KMS-11 (cell line): ENCODE data around the gene DYNC1LI1.

Source experiments
- H2AFZ ChIP-seq: fragments of 200-600 bp; sonication (generic); 2 replicates; pipeline ENCODE4 v1.6.1; 2016; ENCODE audit warnings: antibody characterized with exemption, mixed run types, low read depth
- H3K27ac ChIP-seq: fragments of 200-600 bp; sonication (generic); 2 replicates; pipeline ENCODE4 v1.6.1; 2016; ENCODE audit warnings: mild to moderate bottlenecking, mixed run types
- H3K27me3 ChIP-seq: fragments of 200-600 bp; sonication (generic); 2 replicates; pipeline ENCODE4 v1.6.1; 2017; ENCODE audit warnings: mild to moderate bottlenecking, low read depth, mixed run types, moderate library complexity; ENCODE audit not compliant: insufficient read depth
- H3K36me3 ChIP-seq: fragments of 200-600 bp; sonication (generic); 2 replicates; pipeline ENCODE4 v1.6.1; 2017; ENCODE audit warnings: mild to moderate bottlenecking, mixed run types; ENCODE audit not compliant: insufficient read depth
- H3K4me1 ChIP-seq: fragments of 200-600 bp; sonication (generic); 2 replicates; pipeline ENCODE4 v1.6.1; 2016; ENCODE audit warnings: mild to moderate bottlenecking, low read depth, mixed run types; ENCODE audit not compliant: poor library complexity, severe bottlenecking
- H3K4me2 ChIP-seq: fragments of 200-600 bp; sonication (generic); 2 replicates; pipeline ENCODE4 v1.7.0; 2016; ENCODE audit warnings: mild to moderate bottlenecking, mixed run types
- H3K4me3 ChIP-seq: fragments of 200-600 bp; sonication (generic); IDR thresholded peaks from 2 replicates; pipeline ENCODE4 v1.6.1; 2017; ENCODE audit warnings: low read depth, low read length, mixed read lengths; ENCODE audit not compliant: insufficient read depth
- H3K79me2 ChIP-seq: fragments of 200-600 bp; sonication (generic); 2 replicates; pipeline ENCODE4 v1.6.1; 2016; ENCODE audit warnings: low read depth, mixed run types; ENCODE audit not compliant: insufficient read depth
- H3K9ac ChIP-seq: fragments of 200-600 bp; sonication (generic); 2 replicates; pipeline ENCODE4 v1.6.1; 2016; ENCODE audit warnings: mild to moderate bottlenecking, mixed run types
- H4K20me1 ChIP-seq: fragments of 200-600 bp; sonication (generic); 2 replicates; pipeline ENCODE4 v1.6.1; 2016; ENCODE audit warnings: mild to moderate bottlenecking, mixed run types; ENCODE audit not compliant: insufficient read depth
- TF ChIP-seq, protein P1 (sequence below): fragments of 200-600 bp; sonication (generic); conservative IDR thresholded peaks from 2 replicates; pipeline ENCODE4 v1.6.1; 2017; ENCODE audit warnings: low read depth, mild to moderate bottlenecking, antibody characterized with exemption, low read length, moderate library complexity, mixed read lengths

Gene DYNC1LI1

GRCh38 chr3:32500231-32500630 is 70.4 kb downstream of the DYNC1LI1 start:
- H3K27ac ChIP-seq = no peak overlapping the region
- TF ChIP-seq, protein P1, sequence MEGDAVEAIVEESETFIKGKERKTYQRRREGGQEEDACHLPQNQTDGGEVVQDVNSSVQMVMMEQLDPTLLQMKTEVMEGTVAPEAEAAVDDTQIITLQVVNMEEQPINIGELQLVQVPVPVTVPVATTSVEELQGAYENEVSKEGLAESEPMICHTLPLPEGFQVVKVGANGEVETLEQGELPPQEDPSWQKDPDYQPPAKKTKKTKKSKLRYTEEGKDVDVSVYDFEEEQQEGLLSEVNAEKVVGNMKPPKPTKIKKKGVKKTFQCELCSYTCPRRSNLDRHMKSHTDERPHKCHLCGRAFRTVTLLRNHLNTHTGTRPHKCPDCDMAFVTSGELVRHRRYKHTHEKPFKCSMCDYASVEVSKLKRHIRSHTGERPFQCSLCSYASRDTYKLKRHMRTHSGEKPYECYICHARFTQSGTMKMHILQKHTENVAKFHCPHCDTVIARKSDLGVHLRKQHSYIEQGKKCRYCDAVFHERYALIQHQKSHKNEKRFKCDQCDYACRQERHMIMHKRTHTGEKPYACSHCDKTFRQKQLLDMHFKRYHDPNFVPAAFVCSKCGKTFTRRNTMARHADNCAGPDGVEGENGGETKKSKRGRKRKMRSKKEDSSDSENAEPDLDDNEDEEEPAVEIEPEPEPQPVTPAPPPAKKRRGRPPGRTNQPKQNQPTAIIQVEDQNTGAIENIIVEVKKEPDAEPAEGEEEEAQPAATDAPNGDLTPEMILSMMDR = no peak
- no peak overlapping the region for H3K4me2 ChIP-seq
- H4K20me1 ChIP-seq = no peaks in the 10 kb centered on the region
- H3K27me3 ChIP-seq = no peaks in the 10 kb centered on the region
- no peak overlapping the region for H3K9ac ChIP-seq
- H3K36me3 ChIP-seq = no peaks in the 10 kb centered on the region
- H3K79me2 ChIP-seq = peaks cover 24% of the 10 kb centered on the region; the same call in 1 of the 2 replicates
- no peak overlapping the region for H2AFZ ChIP-seq
- H3K4me3 ChIP-seq = no peak overlapping the region
- H3K4me1 ChIP-seq = peaks cover 24% of the 10 kb centered on the region

- Histone ChIP-seq H3K27ac (no peak overlapping the region), H3K36me3 (no peaks in the 10 kb centered on the region), H3K4me3 (no peak overlapping the region), H3K79me2 (peaks cover 24% of the 10 kb centered on the region; the same call in 1 of the 2 replicates), H3K27me3 (no peaks in the 10 kb centered on the region), H3K4me2 (no peak overlapping the region), H2AFZ (no peak overlapping the region), H3K9ac (no peak overlapping the region), H3K4me1 (peaks cover 30% of the 10 kb centered on the region), H4K20me1 (no peaks in the 10 kb centered on the region)
- TF ChIP-seq, protein P1 = no peak
Observed at GRCh38 chr3:32499585-32499984, 71.1 kb downstream of the DYNC1LI1 start.

- Histone ChIP-seq H2AFZ (no peak overlapping the region), H3K9ac (no peak overlapping the region), H3K36me3 (no peaks in the 10 kb centered on the region), H3K27me3 (no peaks in the 10 kb centered on the region), H3K4me3 (no peak overlapping the region), H4K20me1 (no peaks in the 10 kb centered on the region), H3K79me2 (peaks cover 24% of the 10 kb centered on the region; the same call in 1 of the 2 replicates), H3K27ac (no peak overlapping the region), H3K4me1 (peaks cover 36% of the 10 kb centered on the region), H3K4me2 (no peak overlapping the region)
- TF ChIP-seq, protein P1 = no peak
Observed at GRCh38 chr3:32498992-32499391, 71.7 kb downstream of the DYNC1LI1 start.

DNA sequence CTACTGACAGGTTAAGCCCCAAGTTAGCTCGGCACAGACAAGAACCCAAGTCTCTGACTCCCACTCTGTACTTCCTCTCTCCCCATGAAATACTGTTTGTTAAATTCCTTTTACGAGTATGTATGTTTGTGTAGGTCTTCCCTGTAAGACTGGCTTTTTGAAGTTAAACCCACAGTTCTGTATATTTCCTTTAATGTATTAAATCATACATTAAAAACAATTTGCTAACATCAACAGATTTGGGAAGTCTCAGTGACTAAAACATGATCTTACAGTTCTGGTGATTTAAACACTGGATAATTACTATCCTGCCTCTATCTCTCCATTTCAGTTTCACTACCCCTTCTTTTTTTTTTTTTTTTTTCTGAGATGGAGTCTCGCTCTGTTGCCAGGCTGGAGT is 72.4 kb downstream of the DYNC1LI1 start:
- Histone ChIP-seq H3K27me3 (no peaks in the 10 kb centered on the region), H3K9ac (no peak overlapping the region), H3K79me2 (peaks cover 24% of the 10 kb centered on the region; the same call in 1 of the 2 replicates), H3K4me1 (peaks cover 42% of the 10 kb centered on the region), H3K4me2 (no peak overlapping the region), H3K27ac (no peak overlapping the region), H3K4me3 (no peak overlapping the region), H2AFZ (no peak overlapping the region), H4K20me1 (no peaks in the 10 kb centered on the region), H3K36me3 (no peaks in the 10 kb centered on the region)
- TF ChIP-seq, protein P1 = no peak

DNA sequence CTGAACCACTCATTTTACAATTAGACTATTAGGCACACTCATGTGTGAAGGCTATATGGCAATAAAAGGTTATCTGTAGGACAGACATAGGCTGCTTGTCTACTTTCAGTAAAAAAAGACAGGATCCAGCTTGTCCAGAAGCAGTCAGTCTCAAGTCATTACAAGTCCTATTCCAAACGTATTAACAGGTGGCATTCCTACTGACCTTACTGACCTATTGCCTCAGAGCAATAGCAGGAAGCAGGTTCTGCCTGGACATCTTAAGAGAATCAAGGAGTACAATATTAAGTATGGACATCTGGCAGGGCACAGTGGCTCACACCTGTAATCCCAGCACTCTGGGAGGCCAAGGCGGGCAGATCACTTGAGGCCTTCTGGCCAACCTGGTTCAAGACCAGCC is 75.0 kb downstream of the DYNC1LI1 start:
- Histone ChIP-seq H3K9ac (no peak overlapping the region), H3K4me3 (no peak overlapping the region), H3K4me1 (peaks cover 38% of the 10 kb centered on the region), H3K79me2 (peaks cover 12% of the 10 kb centered on the region; the same call in 1 of the 2 replicates), H3K36me3 (no peaks in the 10 kb centered on the region), H2AFZ (no peak overlapping the region), H3K27ac (no peak overlapping the region), H3K27me3 (no peaks in the 10 kb centered on the region), H4K20me1 (no peaks in the 10 kb centered on the region), H3K4me2 (no peak overlapping the region)
- TF ChIP-seq, protein P1 = no peak
